GM12874 (cell line): ENCODE data around the gene CADPS.

ENCODE experiments used
- TF ChIP-seq, protein P1 (sequence below): IDR thresholded peaks from 2 replicates; pipeline ENCODE4 v1.5.1; 2011; ENCODE audit warnings: low read depth, mild to moderate bottlenecking, control low read depth, low read length, moderate library complexity; ENCODE audit not compliant: insufficient read depth

The CADPS gene

GRCh38 chr3:62749130-62749529 is 126.1 kb downstream of the CADPS start:
- TF ChIP-seq, protein P1, sequence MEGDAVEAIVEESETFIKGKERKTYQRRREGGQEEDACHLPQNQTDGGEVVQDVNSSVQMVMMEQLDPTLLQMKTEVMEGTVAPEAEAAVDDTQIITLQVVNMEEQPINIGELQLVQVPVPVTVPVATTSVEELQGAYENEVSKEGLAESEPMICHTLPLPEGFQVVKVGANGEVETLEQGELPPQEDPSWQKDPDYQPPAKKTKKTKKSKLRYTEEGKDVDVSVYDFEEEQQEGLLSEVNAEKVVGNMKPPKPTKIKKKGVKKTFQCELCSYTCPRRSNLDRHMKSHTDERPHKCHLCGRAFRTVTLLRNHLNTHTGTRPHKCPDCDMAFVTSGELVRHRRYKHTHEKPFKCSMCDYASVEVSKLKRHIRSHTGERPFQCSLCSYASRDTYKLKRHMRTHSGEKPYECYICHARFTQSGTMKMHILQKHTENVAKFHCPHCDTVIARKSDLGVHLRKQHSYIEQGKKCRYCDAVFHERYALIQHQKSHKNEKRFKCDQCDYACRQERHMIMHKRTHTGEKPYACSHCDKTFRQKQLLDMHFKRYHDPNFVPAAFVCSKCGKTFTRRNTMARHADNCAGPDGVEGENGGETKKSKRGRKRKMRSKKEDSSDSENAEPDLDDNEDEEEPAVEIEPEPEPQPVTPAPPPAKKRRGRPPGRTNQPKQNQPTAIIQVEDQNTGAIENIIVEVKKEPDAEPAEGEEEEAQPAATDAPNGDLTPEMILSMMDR: no peak

GRCh38 chr3:62737449-62737848 is 137.8 kb downstream of the CADPS start:
- TF ChIP-seq, protein P1: no peak

DNA sequence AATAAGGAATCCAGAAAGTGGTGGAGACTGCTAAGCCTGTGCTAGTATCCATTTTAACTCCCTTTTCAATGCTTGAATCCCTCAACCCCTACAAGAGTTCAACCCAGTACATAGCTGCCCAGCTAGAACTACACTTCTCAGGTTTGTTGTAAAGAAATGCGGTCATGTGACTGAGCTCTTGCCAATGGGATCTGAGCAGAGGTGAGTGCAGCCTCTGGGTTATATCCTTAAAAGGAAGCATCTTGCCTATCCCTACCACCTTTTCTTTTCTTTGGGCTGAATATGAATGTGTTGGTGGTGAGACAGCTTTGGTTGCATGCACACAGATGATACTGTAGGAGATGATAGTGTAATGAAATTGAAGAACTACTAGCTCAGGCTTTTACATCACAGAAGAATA is 139.7 kb downstream of the CADPS start:
- TF ChIP-seq, protein P1: no peak

DNA sequence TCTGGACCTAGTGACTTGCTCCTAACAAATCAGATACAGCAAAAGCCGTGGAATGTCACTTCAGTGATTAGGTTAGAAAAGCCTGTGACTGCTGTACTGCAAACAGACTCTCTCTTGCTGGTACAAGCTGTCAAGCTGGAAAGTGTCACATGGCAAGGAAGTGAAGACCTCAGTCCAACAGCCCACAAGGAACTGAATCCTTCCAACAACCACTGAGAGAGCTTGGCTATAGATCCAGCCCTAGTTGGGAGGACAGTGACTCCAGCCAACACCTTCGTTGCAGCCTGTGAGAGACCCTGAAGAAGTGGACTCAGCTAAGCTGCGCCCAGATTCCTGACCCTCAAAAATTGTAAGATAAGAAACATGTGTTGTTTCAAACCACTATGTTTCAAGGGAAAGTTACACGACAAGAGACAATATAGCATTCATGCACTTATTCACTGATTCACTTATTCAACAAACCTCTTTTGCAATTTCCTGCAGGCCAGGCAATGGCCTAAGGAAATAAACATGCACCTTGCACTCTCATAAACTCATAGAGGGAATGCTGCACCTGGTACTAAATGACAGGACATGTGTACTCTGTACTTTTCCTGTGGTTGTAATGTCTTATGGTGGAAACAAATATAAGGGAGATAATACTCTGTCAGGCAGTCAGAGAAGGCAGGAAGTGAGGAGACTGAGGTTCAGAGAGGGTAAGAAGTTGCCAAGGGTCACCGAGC is 142.9 kb downstream of the CADPS start:
- TF ChIP-seq, protein P1: no peak

GRCh38 chr3:62727981-62728380 is 147.2 kb downstream of the CADPS start:
- TF ChIP-seq, protein P1: no peak

- TF ChIP-seq, protein P1: no peak
Observed at GRCh38 chr3:62727536-62727935, 147.7 kb downstream of the CADPS start.

GRCh38 chr3:62724503-62724902 is 150.7 kb downstream of the CADPS start:
- TF ChIP-seq, protein P1: no peak
